NCI-H1417 treated with DMSO at 0.1 percent for 48 hours (cell line): ENCODE data around the gene STIMATE.

Source experiments
- DNase-seq: peaks from one replicate; lab custom pipeline; 2025; lab: John Stamatoyannopoulos, UW

The STIMATE gene

DNA sequence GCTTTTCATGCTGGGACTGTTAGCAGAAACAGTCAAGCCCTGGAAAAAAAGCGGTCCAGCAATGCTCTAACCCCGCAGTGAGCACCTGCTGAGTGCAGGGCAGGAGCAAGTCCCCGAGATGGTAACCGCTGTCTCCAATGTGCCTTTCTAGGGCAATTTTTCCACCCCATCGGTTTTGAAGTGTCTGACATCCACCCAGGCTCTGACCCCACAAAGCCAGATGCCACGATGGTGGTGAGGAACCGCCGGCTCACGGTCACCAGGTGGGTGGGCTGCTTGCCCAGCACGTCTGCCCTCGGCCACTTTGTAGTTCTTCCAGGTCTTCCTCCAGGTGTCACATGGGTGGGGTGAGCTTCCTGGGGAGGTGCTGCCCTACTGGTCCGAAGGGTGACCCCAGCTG, 106.0 kb downstream of the STIMATE start:
- no peak for DNase-seq

GRCh38 chr3:52790741-52791140, 106.6 kb downstream of the STIMATE start:
- DNase-seq: no peak

DNA sequence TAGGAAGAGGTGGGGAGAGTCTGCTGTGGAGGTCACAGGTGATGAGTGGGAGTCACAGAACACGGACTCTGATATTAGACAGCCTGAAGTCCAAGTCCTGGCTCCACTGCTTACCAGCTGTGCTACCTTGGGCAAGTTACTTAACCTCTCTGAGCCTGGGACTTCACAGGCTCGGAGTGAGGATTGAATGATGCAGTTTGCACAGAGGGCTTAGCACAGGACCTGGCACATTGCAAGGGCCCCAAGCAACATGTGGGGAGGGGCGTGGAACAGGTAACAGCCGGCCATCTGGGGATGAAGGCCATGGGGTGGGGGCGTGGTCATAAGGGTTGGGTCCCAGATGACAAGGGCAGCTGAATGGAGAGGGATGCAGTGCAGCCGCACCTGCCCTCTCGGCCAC, 107.0 kb downstream of the STIMATE start:
- no peak for DNase-seq

- DNase-seq: no peak
These were observed 107.7 kb downstream of the STIMATE start for GRCh38 chr3:52789746-52790040.

- DNase-seq: no peak
These were observed 108.2 kb downstream of the STIMATE start for GRCh38 chr3:52788890-52789745.

GRCh38 chr3:52787672-52788625, 109.4 kb downstream of the STIMATE start:
- no peak for DNase-seq

GRCh38 chr3:52787246-52787645, 110.1 kb downstream of the STIMATE start:
- no peak for DNase-seq
